Measurements from ENCODE around the gene MGAT2. TPM values are rescaled to one million over a fixed set of nuclear protein-coding genes. Genes with fewer than 3 reads are reported as not detected.
"Not testable (repeated sequence)": the region's sequence is repeated elsewhere in the genome, so short reads cannot be mapped to it uniquely, and the experiment has no call there.

MGAT2 gene
- total RNA-seq, 1 experiment from 2014 or later: 35.9 TPM

- Histone ChIP-seq H3K36me3 (replicated peaks; ENCODE audit: control insufficient read depth, insufficient read depth, low read length) (peaks cover 11% of the 10 kb centered on the region), H3K27me3 (ENCODE audit: control insufficient read depth, insufficient read depth, low read length) (no peaks in the 10 kb centered on the region), H3K4me3 (ENCODE audit: insufficient read depth, low read depth, low read length) (no peak overlapping the region)
- DNase-seq: no peak
These were observed 2.8 kb downstream of the MGAT2 start for GRCh38 chr14:49623387-49623786.

GRCh38 chr14:49623941-49624839 is 3.6 kb downstream of the MGAT2 start:
- Histone ChIP-seq H3K27me3 (ENCODE audit: control insufficient read depth, insufficient read depth, low read length) (no peaks in the 10 kb centered on the region), H3K4me3 (ENCODE audit: insufficient read depth, low read depth, low read length) (no peak overlapping the region), H3K36me3 (replicated peaks; ENCODE audit: control insufficient read depth, insufficient read depth, low read length) (peaks cover 9% of the 10 kb centered on the region)
- DNase-seq: no peak

GRCh38 chr14:49633640-49634546 is 13.3 kb downstream of the MGAT2 start:
- Histone ChIP-seq H3K36me3 (replicated peaks; ENCODE audit: control insufficient read depth, insufficient read depth, low read length) (peaks cover 6% of the 10 kb centered on the region; the same call in 1 of the 2 replicates), H3K4me3 (ENCODE audit: insufficient read depth, low read depth, low read length) (peak overlapping the region; percentile 99), H3K27me3 (ENCODE audit: control insufficient read depth, insufficient read depth, low read length) (no peaks in the 10 kb centered on the region)
- DNase-seq: peak; percentile 98

GRCh38 chr14:49634547-49635334 is 14.1 kb downstream of the MGAT2 start, which contains the start of gene DNAAF2:
DNAAF2 (minus strand) TSS chr14:49635244; CDS start chr14:49635149, 95 bp downstream.
- Histone ChIP-seq H3K4me3 (ENCODE audit: insufficient read depth, low read depth, low read length) (peak within 1 kb of the TSS; percentile 99), H3K36me3 (replicated peaks; ENCODE audit: control insufficient read depth, insufficient read depth, low read length) (peaks cover 6% of the 10 kb centered on the region; the same call in 1 of the 2 replicates), H3K27me3 (ENCODE audit: control insufficient read depth, insufficient read depth, low read length) (no peaks in the 10 kb centered on the region)
- DNase-seq: peak; percentile 81

- Histone ChIP-seq H3K27me3 (ENCODE audit: control insufficient read depth, insufficient read depth, low read length) (no peaks in the 10 kb centered on the region), H3K4me3 (ENCODE audit: insufficient read depth, low read depth, low read length) (no peak overlapping the region), H3K36me3 (replicated peaks; ENCODE audit: control insufficient read depth, insufficient read depth, low read length) (peaks cover 6% of the 10 kb centered on the region; the same call in 1 of the 2 replicates)
- no peak for DNase-seq
These were observed 16.3 kb downstream of the MGAT2 start for GRCh38 chr14:49636866-49637265.

GRCh38 chr14:49637534-49638078 is 17.0 kb downstream of the MGAT2 start:
- Histone ChIP-seq H3K36me3 (replicated peaks; ENCODE audit: control insufficient read depth, insufficient read depth, low read length) (peaks cover 6% of the 10 kb centered on the region; the same call in 1 of the 2 replicates), H3K27me3 (ENCODE audit: control insufficient read depth, insufficient read depth, low read length) (no peaks in the 10 kb centered on the region)

GRCh38 chr14:49640540-49641417 is 20.2 kb downstream of the MGAT2 start:
- Histone ChIP-seq H3K27me3 (ENCODE audit: control insufficient read depth, insufficient read depth, low read length) (no peaks in the 10 kb centered on the region), H3K36me3 (replicated peaks; ENCODE audit: control insufficient read depth, insufficient read depth, low read length) (peaks cover 6% of the 10 kb centered on the region), H3K4me3 (ENCODE audit: insufficient read depth, low read depth, low read length) (no peak overlapping the region)
- no peak for DNase-seq

More at GRCh38 chr14:49637534-49638078, 17.0 kb downstream of the MGAT2 start:
- no peak overlapping the region for H3K4me3 ChIP-seq (ENCODE audit: insufficient read depth, low read depth, low read length)
- DNase-seq: no peak

- Histone ChIP-seq H3K36me3 (replicated peaks; ENCODE audit: control insufficient read depth, insufficient read depth, low read length) (peaks cover 4% of the 10 kb centered on the region; the same call in 1 of the 2 replicates), H3K27me3 (ENCODE audit: control insufficient read depth, insufficient read depth, low read length) (no peaks in the 10 kb centered on the region), H3K4me3 (ENCODE audit: insufficient read depth, low read depth, low read length) (no peak overlapping the region)
- DNase-seq: no peak
These were observed 21.1 kb downstream of the MGAT2 start for GRCh38 chr14:49641697-49642129.

GRCh38 chr14:49642163-49642562 is 21.6 kb downstream of the MGAT2 start:
- Histone ChIP-seq H3K4me3 (ENCODE audit: insufficient read depth, low read depth, low read length) (no peak overlapping the region), H3K36me3 (replicated peaks; ENCODE audit: control insufficient read depth, insufficient read depth, low read length) (peaks cover 3% of the 10 kb centered on the region), H3K27me3 (ENCODE audit: control insufficient read depth, insufficient read depth, low read length) (no peaks in the 10 kb centered on the region)
- no peak for DNase-seq

GRCh38 chr14:49653508-49653907 is 32.9 kb downstream of the MGAT2 start:
- Histone ChIP-seq H3K36me3 (replicated peaks; ENCODE audit: control insufficient read depth, insufficient read depth, low read length) (peaks cover 3% of the 10 kb centered on the region), H3K27me3 (ENCODE audit: control insufficient read depth, insufficient read depth, low read length) (no peaks in the 10 kb centered on the region), H3K4me3 (ENCODE audit: insufficient read depth, low read depth, low read length) (no peak overlapping the region)
- DNase-seq: no peak

- DNase-seq: no peak
- Histone ChIP-seq H3K27me3 (ENCODE audit: control insufficient read depth, insufficient read depth, low read length) (no peaks in the 10 kb centered on the region), H3K36me3 (replicated peaks; ENCODE audit: control insufficient read depth, insufficient read depth, low read length) (peaks cover 3% of the 10 kb centered on the region), H3K4me3 (ENCODE audit: insufficient read depth, low read depth, low read length) (no peak overlapping the region)
These were observed 33.9 kb downstream of the MGAT2 start for GRCh38 chr14:49654511-49654910.

GRCh38 chr14:49657500-49657899 is 36.9 kb downstream of the MGAT2 start:
- not testable (repeated sequence) for DNase-seq; H3K27me3 ChIP-seq (ENCODE audit: control insufficient read depth, insufficient read depth, low read length); H3K4me3 ChIP-seq (ENCODE audit: insufficient read depth, low read depth, low read length); H3K36me3 ChIP-seq (replicated peaks; ENCODE audit: control insufficient read depth, insufficient read depth, low read length)
